Right lung (tissue), 5 donors: Measurements from ENCODE around the gene PPP4R1. TPM values are rescaled to one million over a fixed set of nuclear protein-coding genes. Genes with fewer than 3 reads are reported as not detected.

Experiments used
- DNase-seq, 2 donors: peaks; one replicate each; pipeline ENCODE4 v3.0.0-alpha.2; 2013
- polyA plus RNA-seq, 5 donors: library from polyadenylated mRNA; unstranded; fragments of 120-200 nt; gene quantifications; one replicate each; pipeline versions ENCODE4 v1.2.1 to v1.2.3, GENCODE V29; 2013; ENCODE audit warnings: inconsistent platforms in 1 of 5, low replicate concordance in 1 of 5; ENCODE audit not compliant: insufficient read length in 5 of 5, insufficient read depth in 1 of 5

Gene PPP4R1
- polyA plus RNA-seq, 5 donors, result 83.9 to 118 (median 107) TPM

DNA sequence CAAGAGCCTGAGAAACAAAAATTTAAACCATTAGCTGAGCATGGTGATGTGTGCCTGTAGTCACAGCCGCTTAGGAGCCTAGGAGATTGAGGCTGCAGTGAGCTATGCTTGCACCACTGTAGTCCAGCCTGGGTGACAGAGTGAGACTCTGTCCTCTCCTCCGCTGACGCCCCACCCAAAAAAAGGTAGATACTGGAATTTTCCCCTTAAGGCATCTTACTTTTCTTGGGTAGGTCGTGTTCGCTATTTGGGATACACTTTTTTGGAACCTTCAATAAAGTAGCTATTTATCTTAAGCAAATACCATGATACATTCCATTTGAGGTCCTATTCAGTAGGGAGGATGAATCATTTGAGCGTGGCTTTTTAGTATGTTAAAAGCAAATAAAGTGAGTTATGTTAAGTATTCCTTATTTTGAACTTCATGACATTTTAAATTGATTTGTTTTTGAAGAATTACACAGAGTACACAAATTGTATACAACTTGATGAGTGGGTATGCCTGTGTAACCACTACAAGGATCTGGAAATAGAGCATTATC, 100.3 kb downstream of the PPP4R1 start:
- no peak for DNase-seq

DNA sequence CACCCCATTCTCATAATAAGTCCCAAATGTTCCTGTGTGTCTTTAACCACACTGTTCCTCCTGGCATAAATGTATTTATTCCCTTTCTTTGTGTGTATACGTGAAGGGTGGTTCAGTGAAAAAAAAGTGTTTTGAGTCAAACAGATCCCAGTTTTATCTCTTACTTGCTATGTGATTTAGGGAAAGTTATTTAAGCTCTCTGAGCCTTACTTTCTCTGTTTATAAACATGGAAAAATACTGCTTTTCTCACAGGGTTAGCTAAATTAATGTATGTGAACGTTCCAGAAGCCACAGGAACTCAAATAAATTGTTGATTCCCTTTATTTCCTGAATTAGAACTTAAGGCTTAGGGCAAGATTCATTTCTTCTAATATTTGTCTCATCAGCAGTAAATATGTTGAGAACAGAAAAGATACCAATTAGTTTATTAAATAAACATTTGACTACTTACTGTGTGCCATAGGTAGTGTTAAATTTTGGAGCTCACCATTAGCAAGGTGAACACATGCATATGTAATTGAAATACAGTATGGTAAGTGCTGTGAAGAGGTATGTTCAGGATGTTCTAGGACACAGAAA, 105.8 kb downstream of the PPP4R1 start:
- no peak for DNase-seq

DNA sequence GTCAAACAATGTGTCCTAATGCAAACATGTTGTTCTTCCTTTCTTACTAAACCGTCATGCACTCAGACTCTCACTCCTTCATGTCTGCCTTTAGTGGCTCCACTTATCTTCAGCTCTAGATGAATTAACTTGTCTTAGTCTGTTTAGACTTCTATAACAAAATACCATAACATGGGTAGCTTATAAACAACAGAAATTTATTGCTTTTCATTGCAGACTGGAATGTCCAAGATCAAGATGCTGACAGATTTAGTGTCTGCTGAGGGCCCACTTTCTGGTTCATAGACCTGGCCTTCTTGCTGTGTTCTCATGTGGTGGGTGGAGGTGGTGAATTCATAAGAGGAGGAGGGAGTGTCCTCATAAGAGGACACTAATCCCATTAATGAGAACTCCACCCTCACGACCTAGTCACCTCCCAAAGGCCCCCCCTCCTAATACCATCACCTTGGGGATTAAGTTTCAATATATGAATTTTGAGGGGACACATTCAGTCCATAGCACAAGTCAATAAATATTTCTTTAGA, 106.7 kb downstream of the PPP4R1 start:
- DNase-seq, result no peak

DNA sequence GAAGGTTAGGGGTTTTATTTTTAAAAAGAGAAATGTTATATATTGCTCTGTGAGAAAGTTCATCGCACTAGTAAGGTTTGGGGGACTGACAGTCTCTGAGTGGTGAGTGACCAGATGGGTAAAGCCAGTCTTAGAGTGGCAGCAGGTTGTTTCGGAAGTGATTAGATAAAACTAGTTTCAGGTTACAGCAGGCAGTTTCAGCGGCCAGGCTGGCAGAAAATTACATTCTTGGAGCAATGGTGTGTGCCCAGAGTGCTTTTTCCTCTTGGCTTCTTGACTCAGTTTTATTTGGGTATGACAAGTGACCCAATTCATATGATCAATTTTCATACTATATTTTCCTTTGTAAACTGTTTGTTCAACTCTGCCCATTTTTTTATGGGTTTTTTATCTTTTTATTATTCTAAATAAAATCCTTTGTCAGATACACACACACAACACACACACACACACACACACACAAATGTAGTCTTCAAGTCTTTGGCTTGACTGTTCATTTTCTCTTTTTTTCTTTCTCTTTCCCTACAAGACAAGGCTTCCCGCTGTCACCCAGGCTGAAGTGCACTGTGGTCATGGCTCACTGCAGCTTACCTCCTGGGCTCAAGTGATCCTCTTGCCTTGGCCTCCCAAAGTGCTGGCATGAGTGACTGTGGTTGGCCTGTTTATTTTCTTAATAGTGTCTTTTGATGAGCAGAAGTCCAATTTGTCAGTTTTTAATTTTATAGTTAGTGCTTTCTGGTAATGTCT, 108.1 kb downstream of the PPP4R1 start:
- no peak for DNase-seq

Other genes with a start within 250 kb of the PPP4R1 start
- gene RALBP1, start 139.0 kb downstream of the PPP4R1 start, polyA plus RNA-seq, result 10 to 100 TPM; 42.8 to 58.4 (median 46.5) TPM
- gene RAB31, start 93.7 kb upstream of the PPP4R1 start, polyA plus RNA-seq, result 10 to 100 TPM; 31.2 to 40.6 (median 33.1) TPM